GM19372 (cell line): ENCODE data around the gene PRKAG2.
"Not testable (repeated sequence)": the region's sequence is repeated elsewhere in the genome, so short reads cannot be mapped to it uniquely, and the experiment has no call there.

Source experiments
- ATAC-seq: cut with Tn5 transposase; IDR thresholded peaks from one replicate; pipeline ENCODE4 v1.9.1; 2021; ENCODE audit warnings: mild to moderate bottlenecking, low read depth, moderate library complexity; ENCODE audit not compliant: unreplicated experiment

PRKAG2 gene

DNA sequence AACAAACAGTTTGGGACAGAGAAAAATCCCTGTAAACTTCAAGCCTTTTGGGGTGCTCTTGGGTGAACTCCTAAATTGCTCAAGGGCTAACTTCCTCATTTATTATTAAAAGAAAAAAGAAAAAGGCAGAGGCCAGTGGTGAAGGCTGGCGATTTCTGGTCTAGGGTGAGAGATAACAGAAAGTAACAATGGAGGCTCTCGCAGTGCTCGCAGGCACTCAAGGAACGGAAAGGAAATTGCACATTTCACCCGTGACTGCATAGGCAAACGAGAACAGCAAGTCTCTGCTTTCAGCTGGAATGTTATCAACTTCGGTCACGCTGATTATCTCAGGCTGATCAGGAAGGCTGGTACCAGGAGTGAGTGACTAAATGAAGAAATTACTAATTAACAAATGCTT lies 70.7 kb downstream of the PRKAG2 start:
- ATAC-seq: no peak

DNA sequence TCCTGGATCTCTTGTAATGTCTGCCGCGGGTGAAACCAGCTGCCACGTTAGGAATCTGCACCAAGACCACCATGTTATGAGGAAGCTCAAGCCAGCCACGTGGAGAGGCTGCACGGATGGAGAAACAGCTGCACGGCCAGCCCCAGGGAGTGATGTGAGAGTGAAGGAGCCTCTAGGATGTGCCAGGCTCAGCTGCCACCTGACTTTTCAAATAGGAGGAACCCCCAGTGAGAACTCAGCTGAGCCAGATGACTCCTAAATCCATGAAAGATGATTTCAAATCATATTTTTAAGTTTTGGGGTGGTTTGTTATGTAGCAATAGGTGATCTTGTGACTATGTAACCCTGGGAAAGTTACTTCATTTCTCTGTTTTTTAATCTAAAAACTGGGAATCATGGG lies 71.7 kb downstream of the PRKAG2 start:
- ATAC-seq: no peak

DNA sequence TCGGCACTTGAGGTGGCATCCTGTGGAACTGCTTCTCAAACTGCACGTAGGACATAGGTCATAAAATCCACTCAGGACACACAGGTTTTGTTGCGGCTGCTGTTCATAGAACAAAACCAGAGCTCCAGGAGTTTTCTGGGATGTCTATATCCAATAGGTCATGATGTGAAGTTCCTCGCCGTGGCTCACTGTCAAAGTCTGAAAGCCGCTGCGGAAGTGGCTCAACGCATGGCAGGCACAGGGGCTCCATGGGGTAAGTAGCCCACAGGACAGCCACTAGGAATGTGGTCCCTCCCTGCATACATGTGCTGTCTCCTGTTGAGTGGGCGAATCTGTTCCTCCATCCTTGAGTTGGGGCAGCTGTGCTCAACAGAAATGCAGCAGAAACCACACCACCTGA lies 72.2 kb downstream of the PRKAG2 start:
- no peak for ATAC-seq

DNA sequence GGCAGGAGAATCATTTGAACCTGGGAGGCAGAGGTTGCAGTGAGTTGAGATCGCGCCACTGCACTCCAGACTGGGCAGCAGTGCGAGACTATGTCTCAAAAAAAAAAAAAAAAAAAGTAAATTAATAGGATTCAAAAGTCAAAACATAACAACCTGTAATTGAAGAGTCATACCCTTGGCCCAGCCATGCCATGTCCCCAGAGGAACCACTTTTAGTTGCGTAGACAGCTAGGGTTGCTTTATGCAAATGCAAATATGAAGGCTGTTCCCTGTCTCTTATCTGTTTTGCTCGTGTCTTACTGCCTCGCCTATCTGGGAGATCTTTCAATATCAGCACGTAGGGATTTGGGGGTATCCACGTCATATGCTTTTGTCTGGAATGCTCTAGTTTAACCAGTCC lies 73.1 kb downstream of the PRKAG2 start:
- ATAC-seq: no peak

DNA sequence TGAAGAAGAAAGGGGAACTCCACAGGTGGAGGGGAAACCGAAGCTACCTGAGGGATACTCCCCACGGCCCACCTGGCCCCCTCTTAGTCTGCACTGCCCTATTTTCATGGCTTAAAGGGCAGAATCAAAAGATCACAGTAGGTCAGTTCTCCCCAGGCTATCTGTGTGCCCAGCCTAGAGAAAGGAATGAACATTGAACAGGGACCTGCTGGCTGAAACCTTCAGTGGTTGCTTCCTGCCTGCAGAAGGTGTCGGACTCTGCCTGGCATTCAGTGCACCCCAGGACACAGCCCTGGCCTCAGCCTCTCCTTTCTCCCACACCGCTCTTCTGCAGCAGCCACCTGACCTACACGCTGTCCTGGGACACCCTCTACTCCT lies 74.5 kb downstream of the PRKAG2 start:
- no peak for ATAC-seq

DNA sequence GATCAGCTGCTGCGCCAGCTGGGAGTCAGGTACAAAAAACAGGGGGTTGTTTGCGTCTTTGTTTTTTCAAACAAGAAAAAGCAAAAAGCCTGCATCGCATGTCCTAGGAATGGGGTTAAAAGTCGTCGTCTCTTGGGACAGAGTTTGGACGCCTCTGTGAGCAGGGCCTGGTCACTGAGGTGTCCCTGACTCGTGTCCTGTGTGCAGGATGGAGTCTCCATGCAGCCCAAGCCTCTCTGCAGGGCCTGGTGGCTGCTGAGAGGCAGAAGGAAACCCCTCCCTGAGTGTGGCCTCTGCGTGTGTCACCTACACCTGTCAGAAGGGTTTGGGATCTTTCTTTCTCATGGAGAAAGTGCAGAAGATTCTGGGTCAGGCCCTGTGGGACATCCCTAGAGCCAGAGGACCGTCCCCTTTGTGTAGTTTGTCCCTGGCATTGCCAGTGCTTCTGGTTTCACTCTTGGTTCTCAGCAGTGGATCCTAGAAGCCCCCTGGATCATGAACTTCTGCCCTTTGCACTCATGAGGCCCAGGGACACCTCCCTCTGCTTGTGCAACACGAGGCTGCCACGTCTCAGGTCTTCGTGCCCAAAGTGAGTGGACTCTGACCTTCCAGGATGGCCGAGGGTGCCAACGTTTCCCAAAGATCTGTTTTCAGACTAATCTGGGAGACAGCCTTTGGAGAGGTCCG lies 75.0 kb downstream of the PRKAG2 start:
- no peak for ATAC-seq

DNA sequence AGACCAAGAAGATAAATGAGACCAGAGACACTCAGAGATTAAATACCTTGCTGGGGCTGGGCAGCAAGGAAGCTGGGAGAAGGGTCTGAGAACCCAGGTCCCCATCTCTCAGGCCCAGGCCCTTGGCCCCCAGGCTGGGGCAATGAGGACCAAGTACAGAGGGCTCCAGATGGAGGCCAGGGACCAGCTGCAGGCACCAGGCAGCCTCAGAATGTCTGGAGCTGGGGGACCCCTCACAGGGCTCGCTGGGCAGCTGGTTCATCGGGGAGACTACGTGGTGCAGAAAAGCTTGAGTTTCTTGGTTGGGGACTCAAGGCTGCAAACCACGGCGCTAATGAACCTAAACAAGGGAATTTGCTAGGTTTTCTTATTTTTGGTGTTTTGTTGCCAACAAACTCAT lies 75.6 kb downstream of the PRKAG2 start:
- no peak for ATAC-seq

DNA sequence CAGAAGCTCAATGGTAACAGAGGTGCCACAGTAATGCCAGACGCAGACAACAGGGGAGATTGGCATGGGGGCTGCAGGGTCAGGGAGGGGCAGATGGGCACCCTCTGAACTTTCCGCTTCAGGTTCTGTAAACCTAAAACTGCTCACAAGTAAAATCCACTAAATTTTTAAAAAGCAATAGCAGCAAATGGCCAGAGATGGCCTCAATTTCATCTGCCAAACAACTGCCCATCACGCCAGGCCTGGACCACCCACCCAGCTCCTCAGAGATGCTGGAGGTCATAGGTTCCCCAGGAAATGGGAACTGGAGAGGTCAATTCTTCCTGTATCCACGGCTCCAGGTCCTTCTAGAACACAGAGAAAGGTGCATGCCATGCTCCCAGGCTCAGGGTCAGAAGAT lies 76.1 kb downstream of the PRKAG2 start:
- ATAC-seq: no peak

DNA sequence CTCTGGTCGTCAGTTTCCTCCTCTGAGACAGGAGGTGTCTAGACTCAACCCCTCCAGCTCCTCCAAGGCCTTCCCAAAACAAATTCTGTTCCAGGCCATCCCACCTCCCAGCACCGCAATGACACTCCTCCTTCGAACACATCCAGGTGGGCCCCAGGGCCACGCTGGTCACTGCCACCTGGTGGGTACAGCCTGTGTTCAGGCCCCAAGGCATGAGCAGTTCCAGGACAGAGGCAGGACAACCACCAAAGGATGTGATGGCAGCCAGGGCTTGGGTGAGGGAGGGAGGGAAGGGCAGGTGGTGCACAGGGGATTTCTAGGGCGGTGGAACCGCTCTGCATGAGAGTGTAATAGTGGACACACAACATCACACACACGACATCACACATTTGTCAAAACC lies 76.5 kb downstream of the PRKAG2 start:
- no peak for ATAC-seq

DNA sequence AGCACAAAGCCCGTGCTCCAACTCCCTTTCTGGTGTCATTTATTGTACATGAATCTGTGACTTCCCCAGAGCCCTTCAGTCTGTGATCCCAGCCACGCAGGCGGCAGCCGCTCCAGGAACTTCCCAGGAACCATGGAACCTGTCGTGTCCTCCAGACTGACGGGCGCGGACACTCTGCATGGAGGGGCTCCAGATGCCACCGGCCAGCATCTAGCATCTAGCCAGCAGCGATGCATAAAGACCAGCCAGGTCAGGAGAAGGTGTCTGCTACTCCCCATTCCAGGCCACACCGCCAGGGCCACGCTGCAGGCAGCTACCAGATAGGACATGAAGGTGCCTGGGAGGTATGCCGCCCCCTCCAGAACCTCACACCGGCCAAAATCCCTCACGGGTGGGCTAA lies 77.4 kb downstream of the PRKAG2 start:
- ATAC-seq: no peak

DNA sequence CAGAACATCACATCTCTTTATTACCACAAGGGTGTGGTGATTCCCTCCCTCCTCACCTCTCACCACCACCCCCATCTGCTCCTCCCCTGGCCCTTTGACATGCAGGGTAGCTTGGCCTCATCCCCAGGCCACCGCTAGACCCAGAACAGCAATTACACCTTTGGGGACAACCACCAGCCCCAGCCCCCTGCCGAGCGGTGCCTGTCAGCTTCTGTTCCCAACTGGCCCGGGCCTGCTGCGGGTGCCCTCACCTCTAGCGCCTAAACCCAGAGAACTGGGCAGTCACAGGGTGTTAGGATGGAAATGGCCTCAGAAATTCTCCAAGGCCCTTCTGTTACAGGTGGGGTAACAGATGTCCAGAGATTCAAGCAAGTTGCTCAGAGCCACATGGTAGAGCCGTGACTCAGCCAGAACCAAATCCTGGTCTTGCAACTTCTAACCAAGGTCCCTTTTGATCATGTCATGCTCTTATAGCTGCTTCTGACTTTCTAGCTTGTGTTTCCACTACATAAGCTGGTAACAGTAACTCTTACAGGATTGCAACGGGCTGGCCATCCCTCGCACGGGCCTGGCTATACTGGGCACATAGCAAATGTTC lies 78.0 kb downstream of the PRKAG2 start:
- no peak for ATAC-seq

DNA sequence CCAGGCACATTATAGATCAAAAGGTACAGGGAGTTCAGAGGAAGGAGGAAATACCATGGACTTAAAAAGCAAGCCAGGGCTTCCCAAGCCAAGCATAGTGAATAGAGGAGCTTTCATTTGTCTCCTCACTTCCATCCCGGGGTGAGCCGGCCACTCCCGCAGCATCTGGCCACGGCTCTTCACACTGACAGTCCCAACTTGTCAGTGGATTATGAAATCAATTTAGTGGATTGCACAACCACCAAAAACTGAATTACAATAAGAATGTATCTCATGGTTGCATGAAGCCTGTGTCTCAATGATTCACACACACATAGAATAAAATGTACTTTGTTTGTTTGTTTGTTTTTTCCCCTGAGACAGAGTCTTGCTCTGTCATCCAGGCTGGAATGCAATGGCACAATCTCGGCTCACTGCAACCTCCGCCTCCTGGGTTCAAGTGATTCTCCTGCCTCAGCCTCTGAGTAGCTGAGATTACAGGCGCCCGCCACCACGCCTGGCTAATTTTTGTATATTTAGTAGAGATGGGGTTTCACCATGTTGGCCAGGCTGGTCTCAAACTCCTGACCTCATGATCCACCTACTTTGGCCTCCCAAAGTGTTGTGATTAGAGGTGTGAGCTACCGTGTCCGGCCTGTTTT lies 79.1 kb downstream of the PRKAG2 start:
- not testable (repeated sequence) for ATAC-seq

DNA sequence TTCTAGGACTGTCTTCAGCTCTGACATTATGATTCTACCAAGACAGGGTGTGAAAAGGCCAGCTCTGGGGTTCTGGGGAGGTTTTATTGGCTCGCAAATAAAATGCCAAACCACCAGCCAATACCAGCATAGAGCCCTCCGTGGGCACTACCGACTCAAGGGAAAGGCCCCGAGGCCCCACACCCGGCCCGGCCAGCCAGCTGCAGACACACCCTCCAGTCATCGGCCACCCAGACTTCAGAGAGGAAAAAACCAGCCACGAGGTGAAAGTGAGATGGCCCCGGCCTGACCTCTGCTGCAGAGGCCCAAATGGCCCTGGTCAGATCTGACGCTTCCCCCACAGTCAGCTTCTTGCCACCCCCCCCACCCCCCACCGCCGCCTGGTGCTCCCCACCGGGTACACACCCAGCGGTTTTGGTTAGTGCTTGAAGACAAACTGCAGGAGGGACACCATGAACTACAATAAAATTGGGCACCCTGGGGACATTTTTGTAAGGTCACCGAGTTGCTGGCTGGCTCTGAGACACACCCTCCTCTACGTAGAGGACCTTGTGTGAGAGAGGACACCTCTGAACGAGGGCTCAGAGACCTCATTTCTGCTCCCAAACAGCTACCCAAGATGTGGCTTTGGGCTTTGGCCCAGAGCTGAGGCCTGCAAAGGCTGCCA lies 79.9 kb downstream of the PRKAG2 start:
- no peak for ATAC-seq

DNA sequence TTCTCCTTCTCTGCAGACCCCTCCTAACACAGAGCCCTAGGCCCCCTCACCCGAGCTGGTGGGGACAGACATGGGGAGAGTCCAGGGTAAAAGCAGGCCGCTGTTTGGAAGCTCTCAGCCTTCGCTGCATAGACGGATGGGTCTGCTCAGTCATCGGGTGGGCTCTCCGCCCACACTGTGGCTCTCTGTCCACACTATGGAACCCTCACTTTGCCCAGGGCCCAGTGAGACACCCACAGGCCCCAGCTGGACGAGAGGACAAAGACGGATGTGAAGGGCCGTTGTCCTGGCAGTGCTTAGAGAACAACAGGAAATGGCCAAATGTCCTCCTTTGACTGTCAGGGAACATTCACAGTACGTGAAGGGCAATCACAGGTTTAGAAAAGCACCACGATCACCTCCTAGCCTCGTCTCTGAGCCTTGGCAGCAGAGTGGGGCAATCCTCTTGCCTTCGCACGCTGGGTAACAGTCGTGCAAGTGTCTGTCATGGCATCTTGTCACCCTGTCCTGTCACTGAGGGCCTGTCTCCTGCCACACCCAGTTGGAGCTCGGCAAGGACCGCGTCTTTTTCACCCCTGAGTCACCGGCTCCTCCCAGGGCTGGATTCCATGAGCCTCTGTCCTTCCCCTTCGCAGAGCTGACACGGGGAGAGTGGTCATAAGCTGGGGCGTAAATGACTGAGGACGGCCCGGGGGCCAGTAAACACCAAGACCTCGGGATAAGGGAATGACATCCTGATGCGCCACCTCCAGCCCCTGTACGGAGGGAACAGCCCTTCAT lies 80.6 kb downstream of the PRKAG2 start:
- no peak for ATAC-seq

DNA sequence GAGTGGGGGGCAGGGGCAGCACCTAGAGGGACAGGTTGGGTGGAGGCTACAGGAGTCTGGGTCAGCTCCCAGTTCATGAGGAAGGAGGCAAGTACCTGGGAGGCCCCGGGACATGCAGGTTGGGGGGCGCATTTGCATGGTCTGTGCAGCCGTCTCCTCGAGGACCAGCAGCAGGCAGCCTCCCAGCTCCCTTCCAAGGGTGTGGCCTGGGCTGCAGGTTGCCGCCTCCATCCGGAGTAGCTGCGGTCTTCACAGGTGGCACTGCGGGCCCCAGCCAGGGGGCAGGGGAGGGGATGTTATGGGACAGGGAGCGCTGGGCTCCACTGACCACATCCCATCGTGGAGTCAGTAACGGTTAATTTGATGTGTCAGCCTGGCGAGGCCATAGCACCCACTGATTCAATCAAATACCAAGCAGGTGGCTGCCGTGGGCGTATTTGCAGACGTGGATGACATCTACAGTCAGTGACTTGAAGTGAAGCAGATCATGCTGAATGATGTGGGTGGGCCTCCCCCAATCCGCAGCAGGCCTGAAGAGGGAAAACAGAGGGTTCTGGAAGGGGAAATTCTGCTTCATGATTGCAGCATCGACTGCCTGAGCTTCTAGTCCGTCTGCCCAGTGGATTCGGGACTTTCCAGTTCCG lies 81.6 kb downstream of the PRKAG2 start:
- peak; percentile 70 for ATAC-seq

DNA sequence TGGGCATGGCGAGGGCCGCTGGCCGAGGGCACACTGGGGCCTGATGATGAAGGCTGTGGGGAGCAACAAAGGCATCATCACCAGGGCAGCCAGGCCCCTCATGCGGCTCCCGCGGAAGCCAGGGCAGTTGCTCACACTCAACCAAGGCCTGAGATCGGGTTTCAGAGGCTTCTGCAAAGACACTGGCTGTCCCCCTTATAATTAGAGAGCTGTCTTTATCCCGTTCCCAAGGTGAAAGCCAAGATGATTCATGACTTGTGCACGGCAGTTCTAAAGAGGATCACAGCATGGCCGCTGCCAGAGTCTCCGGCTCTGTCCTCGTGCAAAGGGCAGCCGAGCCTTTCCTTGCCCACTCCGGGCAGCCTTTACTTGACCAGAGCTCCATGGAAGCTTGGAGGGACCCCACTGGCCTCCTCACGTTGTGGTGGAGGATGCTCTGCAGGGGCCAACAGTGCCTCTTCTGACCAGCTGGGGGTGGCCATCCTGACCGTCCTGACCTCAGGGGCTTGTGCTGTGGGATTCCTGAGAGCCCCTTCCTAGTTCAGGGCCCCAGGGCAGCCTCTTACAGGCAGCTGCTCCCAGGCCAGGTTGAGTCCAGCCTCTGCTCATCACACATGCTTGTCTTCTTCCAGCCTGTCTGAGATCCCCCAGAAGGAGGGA lies 82.3 kb downstream of the PRKAG2 start:
- ATAC-seq: no peak

DNA sequence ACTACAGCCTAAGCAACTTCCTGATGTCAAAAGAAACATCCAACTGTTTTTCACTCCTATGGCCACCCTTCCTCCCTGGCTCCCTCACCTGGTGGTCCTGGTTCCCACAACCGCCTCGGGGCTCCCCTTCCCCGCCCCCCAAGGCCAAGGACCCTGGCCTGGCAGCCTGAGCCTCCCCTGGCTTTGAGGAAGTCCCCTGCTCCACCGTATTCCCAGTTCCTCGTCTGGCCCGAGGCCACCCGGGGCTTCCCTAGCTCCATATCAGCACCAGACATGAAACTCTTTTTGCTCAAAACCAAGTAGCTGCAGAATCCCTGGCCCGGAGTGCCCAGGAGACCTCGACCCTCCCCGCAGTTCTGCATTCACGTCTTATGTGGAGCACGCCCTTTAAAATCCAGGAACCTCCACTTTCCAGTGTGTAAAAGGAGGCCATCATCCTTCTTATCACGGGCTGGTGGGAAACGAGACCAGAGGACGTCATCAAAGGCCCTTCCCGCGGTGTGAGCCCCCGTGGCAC lies 82.9 kb downstream of the PRKAG2 start:
- no peak for ATAC-seq

DNA sequence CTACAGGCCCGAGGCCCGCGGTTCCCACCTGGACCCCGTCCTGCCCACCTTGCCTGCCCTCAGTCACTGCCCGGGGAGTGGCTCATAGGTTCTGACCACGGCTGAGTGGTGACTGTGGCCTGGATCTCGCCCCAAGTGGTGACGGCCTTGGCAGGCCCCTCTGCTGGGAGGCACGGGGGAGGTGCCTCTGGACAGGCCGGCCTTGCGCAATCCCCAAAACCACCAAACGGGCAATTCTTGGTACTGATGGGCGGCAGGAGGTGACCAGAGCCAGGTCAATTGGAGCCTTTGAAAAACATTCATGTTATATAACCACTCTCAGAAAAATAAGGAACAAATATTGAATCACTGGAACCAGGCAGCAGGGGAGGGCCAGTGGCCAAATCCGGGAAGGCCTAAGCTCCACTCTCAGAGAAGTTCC lies 83.4 kb downstream of the PRKAG2 start:
- ATAC-seq: no peak

DNA sequence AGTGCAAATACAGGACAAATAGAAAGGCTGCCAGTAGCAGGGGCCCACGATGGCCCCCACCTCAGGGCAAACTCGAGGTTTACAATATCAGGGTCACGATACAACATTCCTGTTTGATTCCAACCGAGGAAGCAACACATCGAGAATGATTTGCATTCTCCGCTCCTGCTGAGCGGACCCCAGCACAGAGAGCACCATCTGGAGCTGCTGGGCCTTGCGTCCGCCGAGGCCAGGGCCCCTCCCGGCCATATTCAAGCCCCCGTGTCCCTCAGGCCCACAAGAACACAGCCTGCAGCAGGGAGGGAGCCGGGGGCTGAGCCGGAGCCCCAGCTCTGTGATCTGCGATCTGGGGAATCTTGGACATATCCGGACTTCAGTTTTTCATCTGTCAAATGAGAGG lies 84.3 kb downstream of the PRKAG2 start:
- ATAC-seq: no peak

DNA sequence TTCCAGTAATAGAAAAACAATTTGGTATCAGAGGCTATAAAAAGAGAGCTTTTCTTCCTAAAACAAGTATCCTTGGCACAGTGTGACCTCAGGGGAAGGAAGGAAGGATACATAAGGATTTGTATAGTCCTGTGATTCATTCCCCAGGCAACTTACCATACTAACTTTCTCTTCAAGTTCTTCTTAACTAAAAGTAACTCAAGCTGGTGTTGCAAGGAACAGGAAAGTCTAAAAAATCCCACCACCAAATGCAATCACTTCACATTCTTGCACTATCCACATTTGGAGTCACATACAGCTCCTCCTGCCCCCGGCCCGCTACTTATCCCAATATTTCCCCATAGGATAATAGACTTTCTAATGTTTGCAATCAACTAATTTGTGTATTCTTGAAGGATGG lies 84.8 kb downstream of the PRKAG2 start:
- no peak for ATAC-seq
